GM21825 (cell line): Measurements from ENCODE around the gene SYNGR3.
"Not testable (repeated sequence)": the region's sequence is repeated elsewhere in the genome, so short reads cannot be mapped to it uniquely, and the experiment has no call there.

Experiments used
- ATAC-seq: cut with Tn5 transposase; IDR thresholded peaks from one replicate; pipeline ENCODE4 v1.9.1; 2021; ENCODE audit warnings: mild to moderate bottlenecking, moderate library complexity; ENCODE audit not compliant: unreplicated experiment

The SYNGR3 gene

GRCh38 chr16:1959269-1960039, 30.3 kb upstream of the SYNGR3 start, which contains the start of gene NDUFB10:
Gene NDUFB10, plus strand, starts transcription at chr16:1959538. Its CDS starts 87 bp downstream, at chr16:1959625.
- ATAC-seq: peak; percentile 77

GRCh38 chr16:1960665-1961630, 28.8 kb upstream of the SYNGR3 start:
- no peak for ATAC-seq

DNA sequence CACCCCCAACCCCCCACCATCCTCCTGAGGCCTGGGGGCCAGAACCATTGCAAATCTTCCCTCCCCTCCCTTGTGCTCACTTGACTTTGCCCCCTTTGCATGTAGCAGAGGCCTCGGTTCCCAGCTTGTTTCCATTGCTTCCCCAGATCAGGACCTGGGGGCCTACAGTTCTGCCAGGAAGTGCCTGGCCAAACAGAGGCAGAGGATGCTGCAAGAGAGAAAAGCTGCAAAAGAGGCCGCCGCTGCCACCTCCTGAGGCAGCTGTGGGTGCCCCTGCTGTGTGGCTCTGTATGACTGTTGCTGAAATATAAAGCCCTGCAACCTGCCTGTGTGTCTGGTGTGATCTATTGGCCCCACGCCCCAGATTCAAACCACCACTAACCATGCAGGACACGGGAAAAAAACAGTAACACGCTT, 28.1 kb upstream of the SYNGR3 start:
- ATAC-seq: no peak

- not testable (repeated sequence) for ATAC-seq
These were observed 27.3 kb upstream of the SYNGR3 start for GRCh38 chr16:1962161-1963153.

GRCh38 chr16:1963806-1964505, 25.8 kb upstream of the SYNGR3 start:
- no peak for ATAC-seq

DNA sequence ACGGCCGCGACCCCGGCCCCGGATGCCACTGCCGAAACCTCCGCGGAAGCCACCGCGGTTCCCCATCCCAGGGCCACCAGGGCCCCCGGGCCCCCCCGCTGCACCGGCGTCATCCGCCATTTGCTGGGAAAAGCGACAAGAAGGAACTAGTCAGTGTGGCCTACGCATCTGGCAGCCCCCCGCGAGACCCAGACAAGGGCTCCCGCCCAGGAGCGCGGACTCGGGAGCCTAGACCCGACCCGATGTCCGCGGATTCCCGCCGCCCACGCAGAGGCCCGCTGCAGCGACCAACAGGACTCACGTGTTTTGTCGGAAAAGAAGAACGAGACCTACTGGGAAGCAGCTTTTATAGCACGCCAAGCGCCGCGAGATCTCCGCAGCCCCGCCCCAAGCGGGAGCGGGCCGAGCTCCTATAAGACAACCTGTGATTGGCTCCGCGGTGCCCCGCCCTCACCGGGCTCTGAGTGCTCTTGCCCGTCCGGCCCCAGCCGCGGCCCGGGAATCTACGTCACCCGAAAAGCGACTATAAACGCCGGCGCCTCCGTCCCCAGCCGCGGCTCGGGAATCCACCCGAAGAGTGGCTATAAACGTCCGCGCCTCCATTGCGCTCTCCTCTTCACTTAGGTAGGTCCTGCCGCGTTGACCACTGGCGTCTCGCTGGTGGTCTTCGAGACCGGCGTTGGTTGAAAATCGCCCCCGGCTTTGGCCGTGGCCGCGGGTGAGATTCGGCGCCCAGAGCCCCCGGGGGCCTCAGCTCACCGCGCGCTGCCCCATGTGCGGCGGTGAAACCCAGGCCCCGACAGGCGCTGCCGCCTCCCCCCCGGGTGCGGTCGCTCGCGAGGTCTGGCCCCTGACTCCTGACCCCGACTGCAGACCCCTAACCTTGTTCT, 25.0 kb upstream of the SYNGR3 start, which contains the start of gene RPS2:
TSS of gene RPS2 (minus strand) at position 321 of the 890 bp plus-strand sequence. CDS start at position 120, 201 bp downstream.
- ATAC-seq: peak; percentile 66

DNA sequence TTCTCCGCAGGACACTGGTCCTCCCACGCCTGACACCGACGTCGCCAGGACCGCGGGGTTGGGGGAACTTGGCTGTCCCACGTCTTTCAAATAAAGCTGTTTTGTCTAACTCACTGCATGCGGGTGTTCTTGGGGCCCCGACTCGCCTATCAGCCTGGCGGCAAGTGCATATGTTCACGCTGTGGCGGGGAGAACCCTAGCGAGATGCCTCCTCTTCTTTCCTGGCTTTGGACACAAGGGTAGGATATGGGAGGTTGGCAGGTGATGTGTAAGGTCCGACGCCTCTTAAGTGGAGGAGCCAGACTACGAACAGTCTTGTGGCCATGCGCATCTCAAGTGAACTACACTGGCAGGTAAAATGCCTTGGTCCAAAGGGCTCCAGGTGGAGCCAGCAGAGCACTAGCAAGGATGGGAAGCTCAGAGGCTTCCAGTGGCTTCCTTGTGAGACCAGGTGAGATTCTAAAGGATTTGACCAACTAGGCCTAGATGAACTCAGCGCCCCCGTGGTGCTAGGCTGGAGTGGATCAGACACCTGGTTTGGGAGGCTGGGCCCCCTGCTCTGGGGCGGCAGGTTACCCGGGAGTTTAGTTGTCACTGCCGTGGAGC, 24.3 kb upstream of the SYNGR3 start:
- ATAC-seq: no peak

- ATAC-seq: no peak
These were observed 23.3 kb upstream of the SYNGR3 start, which contains the start of gene RNF151 for GRCh38 chr16:1966460-1966859. Gene RNF151, plus strand, starts transcription at chr16:1966856. Its CDS starts 26 bp downstream, at chr16:1966882.

- ATAC-seq: no peak
These were observed 21.4 kb upstream of the SYNGR3 start for GRCh38 chr16:1968146-1968953.

DNA sequence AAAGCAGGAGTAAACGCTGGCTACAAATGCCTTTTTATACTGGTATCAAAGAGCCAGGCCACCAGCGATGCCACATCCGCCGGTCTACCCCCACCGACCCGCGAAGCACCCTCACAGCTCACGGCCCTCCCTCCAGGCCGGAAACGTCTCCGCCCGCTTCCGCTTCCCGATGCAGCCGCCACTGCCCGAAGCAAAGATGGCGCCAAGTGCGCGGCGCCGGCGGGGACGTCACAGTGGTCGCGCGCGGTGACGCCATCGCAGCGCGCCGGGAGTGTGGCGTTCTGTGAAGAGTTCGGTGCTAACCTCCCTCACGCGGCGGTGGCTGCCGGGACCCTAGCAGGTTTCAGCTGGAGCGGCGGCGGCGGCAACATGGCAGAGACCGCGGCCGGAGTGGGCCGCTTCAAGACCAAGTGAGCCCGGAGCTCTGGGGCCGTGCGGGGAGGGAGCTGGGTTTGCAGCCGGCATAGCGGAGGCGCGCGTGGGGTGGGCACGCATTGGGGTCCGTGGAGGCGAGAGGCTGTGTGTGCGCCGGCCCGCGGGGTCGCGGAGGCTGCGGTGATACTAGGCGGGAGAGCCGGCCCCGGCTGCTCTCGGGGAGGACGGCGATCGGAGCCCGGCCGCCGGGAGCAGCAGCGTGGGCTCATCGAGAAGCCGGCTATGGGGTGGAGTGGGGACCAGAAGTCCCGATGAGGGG, 17.8 kb upstream of the SYNGR3 start, which contains the start of gene TBL3:
TSS of gene TBL3 (plus strand) at position 258 of the 694 bp plus-strand sequence. CDS start at position 370, 112 bp downstream.
- peak; percentile 71 for ATAC-seq

- no peak for ATAC-seq
These were observed 17.3 kb upstream of the SYNGR3 start for GRCh38 chr16:1972490-1972877.

GRCh38 chr16:1973461-1974156, 16.2 kb upstream of the SYNGR3 start:
- ATAC-seq: no peak

DNA sequence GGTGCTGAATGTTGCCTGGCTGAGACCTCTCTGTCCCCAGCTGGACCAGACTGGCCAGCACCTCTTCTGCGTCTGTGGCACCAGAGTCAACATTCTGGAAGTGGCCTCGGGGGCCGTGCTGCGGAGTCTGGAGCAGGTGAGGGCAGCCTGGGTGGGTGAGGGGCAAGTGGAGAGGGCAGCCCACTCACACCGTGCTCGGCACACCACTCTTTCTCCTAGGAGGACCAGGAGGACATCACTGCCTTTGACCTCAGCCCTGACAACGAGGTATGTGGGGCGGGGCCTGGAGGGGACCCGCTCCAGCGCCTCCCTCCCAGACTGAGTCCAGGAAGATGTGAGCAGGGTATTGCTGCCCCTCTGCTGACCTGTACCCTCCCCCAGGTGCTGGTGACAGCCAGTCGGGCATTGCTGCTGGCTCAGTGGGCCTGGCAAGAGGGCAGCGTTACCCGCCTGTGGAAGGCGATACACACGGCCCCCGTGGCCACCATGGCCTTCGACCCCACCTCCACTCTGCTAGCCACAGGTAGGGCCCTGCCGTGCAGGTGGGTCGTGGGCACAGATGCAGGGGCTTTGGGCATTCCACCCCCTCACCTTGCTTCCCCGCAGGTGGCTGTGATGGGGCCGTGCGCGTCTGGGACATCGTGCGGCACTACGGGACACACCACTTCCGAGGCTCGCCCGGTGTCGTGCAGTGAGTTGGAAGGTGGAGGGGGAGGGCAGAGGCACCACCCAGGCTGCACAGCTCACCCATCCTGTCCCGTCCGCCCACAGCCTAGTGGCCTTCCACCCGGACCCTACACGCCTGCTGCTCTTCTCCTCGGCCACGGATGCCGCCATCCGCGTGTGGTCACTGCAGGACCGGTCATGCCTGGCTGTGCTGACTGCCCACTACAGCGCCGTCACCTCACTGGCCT, 15.4 kb upstream of the SYNGR3 start:
- no peak for ATAC-seq

- ATAC-seq: no peak
These were observed 14.1 kb upstream of the SYNGR3 start for GRCh38 chr16:1975432-1976215.
